ENCODE results near the gene SH3RF3. TPM values are rescaled to one million over a fixed set of nuclear protein-coding genes. Genes with fewer than 3 reads are reported as not detected.

Gene SH3RF3
- polyA plus RNA-seq, 1 of the 3 experiments (the other 2 are of a cell fraction), result 1.9 TPM

- Histone ChIP-seq H3K9ac (no peak overlapping the region), H3K4me2 (no peak overlapping the region), H4K20me1 (ENCODE audit: insufficient read depth) (no peaks in the 10 kb centered on the region; the same call in 1 of the 2 replicates), H3F3A (replicated peaks; ENCODE audit: insufficient read depth) (no peaks in the 10 kb centered on the region), H2AFZ (ENCODE audit: low read depth) (no peak overlapping the region), H3K9me3 (no peaks in the 10 kb centered on the region), H3K79me2 (ENCODE audit: insufficient read depth) (peaks cover 6% of the 10 kb centered on the region; the same call in 1 of the 2 replicates), H3K36me3 (replicated peaks in 1 of 2; ENCODE audit: control insufficient read depth in 1 of 2, insufficient read depth in 2 of 2, low read length in 1 of 2) (no peaks in the 10 kb centered on the region), H3K27me3 (ENCODE audit: insufficient read depth) (no peaks in the 10 kb centered on the region), H3K9me2 (no peaks in the 10 kb centered on the region), H3K4me3 (ENCODE audit: low read depth in 2 of 2, low read length in 1 of 2) (no peak overlapping the region), H3K4me1 (ENCODE audit: control insufficient read depth in 1 of 2, insufficient read depth in 2 of 2, low read depth in 1 of 2, low read length in 1 of 2) (peaks cover 0 to 3% of the 10 kb centered on the region in 2 experiments; a peak in 1 of 4 replicates), H3K27ac (ENCODE audit: low read depth in 2 of 2, low read length in 1 of 2) (no peak overlapping the region)
- TF ChIP-seq IRF3 (IDR thresholded peaks at IDR 0.05; ENCODE audit: low read depth, low read length), result no peak
- TF ChIP-seq RAD21 (IDR thresholded peaks at IDR 0.05; ENCODE audit: low read length), result no peak
- TF ChIP-seq, protein P1, sequence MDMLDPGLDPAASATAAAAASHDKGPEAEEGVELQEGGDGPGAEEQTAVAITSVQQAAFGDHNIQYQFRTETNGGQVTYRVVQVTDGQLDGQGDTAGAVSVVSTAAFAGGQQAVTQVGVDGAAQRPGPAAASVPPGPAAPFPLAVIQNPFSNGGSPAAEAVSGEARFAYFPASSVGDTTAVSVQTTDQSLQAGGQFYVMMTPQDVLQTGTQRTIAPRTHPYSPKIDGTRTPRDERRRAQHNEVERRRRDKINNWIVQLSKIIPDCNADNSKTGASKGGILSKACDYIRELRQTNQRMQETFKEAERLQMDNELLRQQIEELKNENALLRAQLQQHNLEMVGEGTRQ (IDR thresholded peaks at IDR 0.05; ENCODE audit: borderline replicate concordance, low read depth, low read length), result no peak
- TF ChIP-seq RFX5 (IDR thresholded peaks at IDR 0.05; ENCODE audit: low read length), result no peak
- no peak for TF ChIP-seq TEAD4 (IDR thresholded peaks at IDR 0.05; ENCODE audit: borderline replicate concordance, insufficient read depth)
- TF ChIP-seq FOSL2 (IDR thresholded peaks at IDR 0.05; ENCODE audit: borderline replicate concordance, low read depth), result no peak
- WGBS (ENCODE audit: low lambda C conversion rate), result 78% methylated on average over 3 of the region's 4 CpGs
- ChIA-PET POLR2A (no interaction called here), CTCF (no interaction called here)
- no peak for DNase-seq
Measured at GRCh38 chr2:109313343-109313742, 184.3 kb downstream of the SH3RF3 start.

GRCh38 chr2:109316091-109316490 lies 187.1 kb downstream of the SH3RF3 start:
- H3K27me3 ChIP-seq (ENCODE audit: insufficient read depth), result no peaks in the 10 kb centered on the region

More at GRCh38 chr2:109316091-109316490, 187.1 kb downstream of the SH3RF3 start:
- Histone ChIP-seq H3K79me2 (ENCODE audit: insufficient read depth) (peaks cover 6% of the 10 kb centered on the region; the same call in 1 of the 2 replicates), H2AFZ (ENCODE audit: low read depth) (no peak overlapping the region), H3K9ac (no peak overlapping the region), H3K27ac (ENCODE audit: low read depth in 2 of 2, low read length in 1 of 2) (no peak overlapping the region), H3K4me2 (no peak overlapping the region), H3K9me2 (no peaks in the 10 kb centered on the region), H3K4me1 (ENCODE audit: control insufficient read depth in 1 of 2, insufficient read depth in 2 of 2, low read depth in 1 of 2, low read length in 1 of 2) (peaks cover 0 to 18% of the 10 kb centered on the region in 2 experiments; a peak in 3 of 4 replicates), H3F3A (replicated peaks; ENCODE audit: insufficient read depth) (no peaks in the 10 kb centered on the region), H3K36me3 (replicated peaks in 1 of 2; ENCODE audit: control insufficient read depth in 1 of 2, insufficient read depth in 2 of 2, low read length in 1 of 2) (no peaks in the 10 kb centered on the region), H4K20me1 (ENCODE audit: insufficient read depth) (no peaks in the 10 kb centered on the region; the same call in 1 of the 2 replicates), H3K9me3 (no peaks in the 10 kb centered on the region), H3K4me3 (ENCODE audit: low read depth in 2 of 2, low read length in 1 of 2) (no peak overlapping the region)
- ChIA-PET CTCF (no interaction called here), POLR2A (no interaction called here)
- no peak for DNase-seq
- 83% methylated on average over 1 of the region's 2 CpGs for WGBS (ENCODE audit: low lambda C conversion rate)
- TF ChIP-seq NFIC (IDR thresholded peaks at IDR 0.05; ENCODE audit: borderline replicate concordance) (no peak), RAD21 (IDR thresholded peaks at IDR 0.05; ENCODE audit: low read length) (no peak), MEF2A (IDR thresholded peaks at IDR 0.05; ENCODE audit: borderline replicate concordance, low read depth) (no peak), CHD2 (IDR thresholded peaks at IDR 0.05; ENCODE audit: low read length, partially characterized antibody) (no peak), SIN3A (IDR thresholded peaks at IDR 0.05; ENCODE audit: borderline replicate concordance, low read depth, low read length) (no peak), EP300 (IDR thresholded peaks at IDR 0.05; ENCODE audit: borderline replicate concordance in 1 of 2, low read depth in 1 of 2, low read length in 1 of 2) (no peak), SMC3 (IDR thresholded peaks at IDR 0.05; ENCODE audit: low read depth, low read length) (no peak)
- TF ChIP-seq, protein P2, sequence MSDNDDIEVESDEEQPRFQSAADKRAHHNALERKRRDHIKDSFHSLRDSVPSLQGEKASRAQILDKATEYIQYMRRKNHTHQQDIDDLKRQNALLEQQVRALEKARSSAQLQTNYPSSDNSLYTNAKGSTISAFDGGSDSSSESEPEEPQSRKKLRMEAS (IDR thresholded peaks at IDR 0.05; ENCODE audit: low read depth), result no peak

Data from SK-N-SH (cell line).